NCI-H2107 treated with DMSO at 0.1 percent for 48 hours (cell line): ENCODE measurements around the gene MT1F.
"Not testable (repeated sequence)": the region's sequence is repeated elsewhere in the genome, so short reads cannot be mapped to it uniquely, and the experiment has no call there.

Experiments used
- DNase-seq: peaks from one replicate; lab custom pipeline; 2025; ENCODE audit not compliant: unreplicated experiment; lab: John Stamatoyannopoulos, UW

MT1F gene

DNA sequence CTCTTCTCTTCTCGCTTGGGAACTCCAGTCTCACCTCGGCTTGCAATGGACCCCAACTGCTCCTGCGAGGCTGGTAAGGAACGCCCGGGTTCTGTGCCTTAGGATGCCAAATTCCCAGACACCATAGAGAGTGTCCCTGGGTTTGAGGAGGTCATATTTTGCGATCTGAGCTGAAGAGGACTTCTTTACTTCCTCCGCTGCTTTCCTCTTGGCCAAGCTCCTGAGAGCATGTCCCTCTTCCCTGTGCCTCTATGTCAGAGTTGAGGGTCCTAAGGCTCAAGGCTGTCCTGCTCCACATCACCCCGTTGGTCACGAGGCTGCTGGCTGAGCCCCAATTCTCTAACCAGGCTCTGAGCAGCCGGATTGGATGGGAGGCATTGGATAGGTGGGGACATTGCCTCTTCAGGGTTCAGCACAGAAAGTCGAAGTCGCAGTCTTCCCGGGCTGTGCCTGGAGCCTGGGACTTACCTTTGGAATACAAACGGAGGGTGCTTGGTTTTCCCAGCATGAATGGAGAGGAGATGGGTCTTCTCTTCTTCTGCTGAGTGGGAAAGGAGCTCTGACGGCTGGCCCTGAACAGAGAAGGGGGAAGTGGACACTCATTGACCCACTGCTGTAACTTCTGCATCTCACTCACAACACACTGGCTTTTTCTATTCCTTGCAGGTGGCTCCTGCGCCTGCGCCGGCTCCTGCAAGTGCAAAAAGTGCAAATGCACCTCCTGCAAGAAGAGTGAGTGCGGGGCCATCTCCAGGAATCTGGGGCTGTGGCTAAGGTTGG lies 12.3 kb downstream of the MT1F start:
- no peak for DNase-seq

- no peak for DNase-seq
Observed at GRCh38 chr16:56670620-56670934, 12.8 kb downstream of the MT1F start.

- DNase-seq = not testable (repeated sequence)
Observed at GRCh38 chr16:56671691-56672090, 13.9 kb downstream of the MT1F start.

- DNase-seq = not testable (repeated sequence)
Observed at GRCh38 chr16:56672171-56672570, 14.4 kb downstream of the MT1F start.

DNA sequence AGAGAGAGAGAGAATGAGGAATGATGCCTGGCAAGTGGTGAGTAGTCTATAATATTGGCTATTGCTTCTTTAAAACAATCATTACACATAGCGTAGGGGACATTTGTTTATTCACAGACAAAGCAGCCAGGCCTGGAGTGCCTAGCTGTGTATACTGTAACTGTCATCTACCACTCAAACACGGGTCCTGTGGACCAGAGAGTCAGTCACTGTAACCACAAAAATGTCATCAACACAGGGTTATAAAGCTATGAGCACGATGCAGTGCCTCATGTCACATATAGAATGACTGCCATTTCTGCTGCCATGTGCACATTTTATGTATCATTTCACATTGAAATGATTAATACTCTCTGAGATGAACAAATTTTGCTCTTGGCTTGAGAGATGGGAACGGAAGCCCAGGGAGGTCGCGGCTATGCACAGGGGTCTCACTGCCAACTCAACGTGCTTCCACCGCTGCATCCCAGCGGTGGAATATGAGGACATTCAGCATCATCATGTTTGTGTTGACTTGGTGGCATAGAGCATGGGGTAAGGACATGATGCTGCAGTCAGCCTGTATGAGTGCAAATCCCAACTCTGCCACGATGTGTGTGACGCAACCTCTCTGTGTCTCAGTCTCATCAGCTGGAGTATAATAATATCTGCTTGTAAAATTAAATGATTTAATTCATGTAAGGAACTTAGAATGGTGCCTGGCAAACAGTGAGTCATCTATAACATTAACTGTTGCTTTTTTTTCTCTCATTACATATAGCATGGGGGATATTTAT lies 15.2 kb downstream of the MT1F start:
- peak; percentile 19 for DNase-seq

- no peak for DNase-seq
Observed at GRCh38 chr16:56673921-56674320, 16.2 kb downstream of the MT1F start.

DNA sequence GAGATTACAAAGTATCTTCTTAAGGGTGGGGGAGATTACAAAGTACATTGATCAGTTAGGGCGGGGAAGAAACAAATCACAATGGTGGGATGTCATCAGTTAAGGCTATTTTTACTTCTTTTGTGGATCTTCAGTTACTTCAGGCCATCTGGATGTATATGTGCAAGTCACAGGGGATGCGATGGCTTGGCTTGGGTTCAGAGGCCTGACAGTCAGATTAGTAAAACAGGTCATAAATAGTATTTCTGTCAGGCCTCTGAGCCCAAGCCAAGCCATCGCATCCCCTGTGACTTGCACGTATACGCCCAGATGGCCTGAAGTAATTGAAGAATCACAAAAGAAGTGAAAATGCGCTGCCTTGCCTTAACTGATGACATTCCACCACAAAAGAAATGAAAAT lies 16.8 kb downstream of the MT1F start:
- not testable (repeated sequence) for DNase-seq

- no peak for DNase-seq
Observed at GRCh38 chr16:56675685-56676210, 18.0 kb downstream of the MT1F start.

GRCh38 chr16:56677474-56677873 lies 19.7 kb downstream of the MT1F start:
- DNase-seq = no peak

GRCh38 chr16:56679078-56679730 lies 21.4 kb downstream of the MT1F start:
- DNase-seq = no peak

GRCh38 chr16:56679818-56680217 lies 22.1 kb downstream of the MT1F start:
- no peak for DNase-seq

DNA sequence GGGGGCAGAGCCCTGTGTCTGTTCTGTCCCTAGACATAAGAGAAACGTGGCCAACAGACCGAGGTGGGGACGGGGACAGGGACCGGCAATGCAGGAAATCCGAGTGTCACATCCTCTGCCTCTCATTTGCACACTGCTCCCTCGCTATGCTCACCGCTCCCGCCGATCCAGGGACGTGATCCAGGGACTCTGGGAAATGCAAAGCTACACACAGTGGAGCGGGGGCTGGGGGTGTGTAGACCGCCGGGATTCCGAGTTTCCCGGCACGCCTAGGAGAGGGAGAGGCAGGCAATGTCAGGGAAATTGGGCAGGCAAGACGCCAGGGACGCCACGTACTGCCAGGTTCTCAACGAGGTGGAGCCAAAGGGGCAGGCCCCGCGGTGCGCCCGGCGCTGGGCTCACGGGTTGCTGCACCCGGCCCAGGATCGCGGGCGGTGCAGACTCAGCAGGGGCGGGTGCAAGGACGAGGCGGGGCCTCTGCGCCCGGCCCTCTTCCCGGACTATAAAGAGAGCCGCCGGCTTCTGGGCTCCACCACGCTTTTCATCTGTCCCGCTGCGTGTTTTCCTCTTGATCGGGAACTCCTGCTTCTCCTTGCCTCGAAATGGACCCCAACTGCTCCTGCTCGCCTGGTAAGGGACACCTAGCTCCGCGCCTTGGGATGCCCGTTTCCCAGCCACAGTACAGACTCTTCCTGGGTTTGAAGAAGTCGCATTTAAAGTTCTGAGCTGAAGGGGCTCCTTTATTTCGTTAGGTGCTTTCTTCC lies 24.4 kb downstream of the MT1F start, which contains the start of gene MT1X:
TSS of gene MT1X (plus strand) at position 532 of the 764 bp plus-strand sequence. CDS start at position 603, 71 bp downstream.
- DNase-seq = peak; percentile 66

DNA sequence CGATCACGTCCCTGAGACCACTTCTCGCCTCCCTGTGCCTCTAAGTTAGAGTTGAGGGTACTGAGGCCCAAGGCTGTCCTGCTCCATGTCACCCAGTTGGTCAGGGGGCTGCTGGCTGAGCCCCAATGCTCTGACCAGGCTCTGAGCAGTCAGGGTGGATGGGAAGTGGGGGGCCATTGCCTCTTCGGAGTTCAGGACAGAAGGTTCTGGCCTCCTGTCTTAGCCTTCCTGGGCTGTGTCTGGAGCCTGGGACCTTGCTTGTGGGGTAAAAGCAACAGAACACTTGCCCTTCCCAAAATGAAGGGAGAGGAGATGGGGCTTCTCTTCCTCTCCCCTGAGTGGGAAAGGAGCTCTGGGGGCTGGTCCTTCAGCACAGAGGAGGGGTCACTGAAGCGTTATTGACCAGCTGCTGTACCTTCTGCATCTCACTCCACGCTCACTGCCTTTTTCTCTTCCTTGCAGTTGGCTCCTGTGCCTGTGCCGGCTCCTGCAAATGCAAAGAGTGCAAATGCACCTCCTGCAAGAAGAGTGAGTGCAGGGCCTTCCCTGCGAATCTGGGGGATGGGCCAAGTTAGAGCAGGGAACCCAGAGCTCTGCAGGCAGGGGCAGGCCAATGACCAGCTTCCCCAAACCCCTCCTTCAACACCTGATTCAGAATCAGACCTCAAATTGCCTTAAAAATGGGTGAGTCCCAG lies 25.1 kb downstream of the MT1F start:
- no peak for DNase-seq

DNA sequence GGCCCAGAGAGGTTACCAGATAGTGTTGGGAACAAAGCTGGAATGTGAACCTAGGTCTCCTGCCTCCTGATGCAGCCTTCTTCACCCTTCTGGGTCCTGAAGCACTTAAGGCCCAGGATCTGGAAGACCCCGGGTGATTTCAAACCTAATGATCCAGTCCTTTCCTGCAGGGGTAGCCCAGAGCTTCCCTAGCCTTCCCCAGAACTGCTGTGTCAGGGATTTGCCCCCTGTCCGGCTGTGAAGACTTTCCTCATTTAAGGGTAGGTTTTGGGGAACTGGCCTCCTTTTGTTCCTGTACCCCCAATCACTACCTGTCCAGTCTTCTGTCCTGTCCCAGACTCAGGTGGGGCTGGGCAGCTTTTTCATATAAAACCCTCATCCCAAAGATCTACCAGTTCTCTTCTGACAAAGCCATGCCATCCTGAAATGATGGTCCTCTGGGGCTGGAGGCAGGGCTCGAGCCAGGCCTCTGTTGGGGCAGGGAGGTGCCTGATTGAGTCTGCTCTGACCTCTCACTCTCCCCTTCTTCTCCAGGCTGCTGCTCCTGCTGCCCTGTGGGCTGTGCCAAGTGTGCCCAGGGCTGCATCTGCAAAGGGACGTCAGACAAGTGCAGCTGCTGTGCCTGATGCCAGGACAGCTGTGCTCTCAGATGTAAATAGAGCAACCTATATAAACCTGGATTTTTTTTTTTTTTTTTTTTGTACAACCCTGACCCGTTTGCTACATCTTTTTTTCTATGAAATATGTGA lies 25.8 kb downstream of the MT1F start:
- no peak for DNase-seq

DNA sequence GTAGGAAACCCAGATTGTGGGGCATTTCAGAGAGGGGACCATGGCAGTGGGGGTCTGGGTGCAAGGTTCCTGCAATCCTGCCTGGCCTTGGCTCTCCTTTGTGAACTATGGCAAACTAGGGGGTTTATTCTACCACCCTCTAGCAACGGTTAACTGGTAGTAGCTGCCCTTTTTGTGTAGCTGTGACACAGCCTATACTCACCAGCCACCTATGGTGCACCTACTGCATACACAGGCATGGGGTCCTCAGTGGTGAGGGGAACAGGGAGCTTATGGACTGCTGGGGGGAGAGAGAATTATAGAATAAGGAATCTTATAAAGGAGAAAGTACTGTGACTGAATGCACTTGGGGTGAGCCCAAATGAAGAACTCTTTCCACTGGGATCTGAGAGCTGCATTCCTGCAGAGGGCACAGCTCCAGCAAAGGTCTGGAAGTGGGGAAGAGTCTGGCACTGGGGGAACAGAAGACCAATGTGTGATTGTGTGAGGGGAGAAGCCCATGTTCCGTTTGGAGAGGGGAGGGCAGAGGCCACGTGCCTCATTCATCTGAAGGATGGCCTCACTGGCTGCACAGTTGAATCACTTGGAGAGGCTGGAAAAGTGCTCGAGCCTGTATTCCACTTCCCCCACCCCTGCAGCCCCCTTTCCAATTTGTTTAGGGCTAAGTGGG lies 26.6 kb downstream of the MT1F start:
- no peak for DNase-seq

- no peak for DNase-seq
Observed at GRCh38 chr16:56684926-56685590, 27.3 kb downstream of the MT1F start.

DNA sequence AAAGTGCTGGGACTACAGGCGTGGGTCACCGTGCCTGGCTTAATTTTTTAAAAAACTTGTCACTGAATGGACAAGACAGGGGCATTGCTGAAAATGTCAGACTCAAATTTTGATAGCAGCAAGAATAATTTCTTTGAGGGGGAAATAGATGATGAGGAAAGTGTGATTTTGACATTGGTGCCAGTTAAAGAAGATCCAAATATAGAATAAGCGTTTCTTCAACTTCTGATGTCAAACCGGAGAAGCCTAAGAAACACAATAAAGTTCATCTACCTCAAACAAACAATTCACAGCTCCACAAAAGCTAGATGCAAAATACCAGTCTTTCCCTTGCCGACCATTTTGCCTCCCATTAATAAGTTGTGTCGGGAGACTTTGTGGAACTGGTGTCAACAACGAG lies 29.0 kb downstream of the MT1F start:
- DNase-seq = no peak

- DNase-seq = no peak
Observed at GRCh38 chr16:56688762-56689161, 31.0 kb downstream of the MT1F start.

GRCh38 chr16:56689171-56689570 lies 31.4 kb downstream of the MT1F start:
- no peak for DNase-seq
